Ascending aorta (tissue), 2 donors: ENCODE measurements around the gene SERINC1. TPM values are rescaled to one million over a fixed set of nuclear protein-coding genes. Genes with fewer than 3 reads are reported as not detected.

ENCODE experiments used
- DNase-seq, 2 donors: peaks; one replicate each; pipeline ENCODE4 v3.0.0-alpha.2; 2019; ENCODE audit warnings: low spot score in 2 of 2
- H3K27ac ChIP-seq, 2 donors: fragments of 200-600 bp; sonication (generic); one replicate each; pipeline ENCODE4 v1.5.1; 2016 to 2017; ENCODE audit warnings: mild to moderate bottlenecking in 1 of 2
- H3K27me3 ChIP-seq: fragments of 200-600 bp; sonication (generic); one replicate; pipeline ENCODE4 v1.5.1; 2017
- H3K36me3 ChIP-seq, 2 donors: fragments of 200-600 bp; sonication (generic); one replicate each; pipeline ENCODE4 v1.5.1; 2016
- H3K4me1 ChIP-seq, 2 donors: fragments of 200-600 bp; sonication (generic); one replicate each; pipeline ENCODE4 v1.5.1; 2016 to 2017; ENCODE audit warnings: mild to moderate bottlenecking in 1 of 2
- H3K4me3 ChIP-seq, 2 donors: fragments of 200-600 bp; sonication (generic); one replicate each; pipeline ENCODE4 v1.5.1; 2016 to 2017; ENCODE audit warnings: mild to moderate bottlenecking in 1 of 2
- H3K9me3 ChIP-seq, 2 donors: fragments of 200-600 bp; sonication (generic); one replicate each; pipeline ENCODE4 v1.5.1; 2016
- intact Hi-C: fragments of 100-400 bp; cut with DNase I; formaldehyde crosslinking; loops from one replicate; pipeline ENCODE4 v1.15.1; 2023
- total RNA-seq: library from RNA; depleted of rRNA; stranded (reverse); fragments of >200 nt; gene quantifications from one replicate; pipeline ENCODE4 v1.1.0, GENCODE V29; 2016
- TF ChIP-seq, protein P1 (sequence below), 3 experiments: fragments of 200-600 bp in 2 of 3; fragments of 450-650 bp in 1 of 3; sonication (generic) in 2 of 3; IDR thresholded peaks; one replicate each; pipeline ENCODE4 v1.5.1; 2016 to 2019; ENCODE audit warnings: antibody characterized with exemption in 3 of 3, mild to moderate bottlenecking in 1 of 3, moderate library complexity in 1 of 3

SERINC1 gene
- total RNA-seq, 1 donor from 2014 or later, result 72.6 TPM

GRCh38 chr6:122422614-122423267 lies 48.9 kb downstream of the SERINC1 start:
- H3K27ac ChIP-seq, result no peak overlapping the region
- intact Hi-C loops, result no loop called here
- no peaks in the 10 kb centered on the region for H3K4me1 ChIP-seq
- no peak overlapping the region for H3K4me3 ChIP-seq
- no peaks in the 10 kb centered on the region for H3K27me3 ChIP-seq
- TF ChIP-seq, protein P1, sequence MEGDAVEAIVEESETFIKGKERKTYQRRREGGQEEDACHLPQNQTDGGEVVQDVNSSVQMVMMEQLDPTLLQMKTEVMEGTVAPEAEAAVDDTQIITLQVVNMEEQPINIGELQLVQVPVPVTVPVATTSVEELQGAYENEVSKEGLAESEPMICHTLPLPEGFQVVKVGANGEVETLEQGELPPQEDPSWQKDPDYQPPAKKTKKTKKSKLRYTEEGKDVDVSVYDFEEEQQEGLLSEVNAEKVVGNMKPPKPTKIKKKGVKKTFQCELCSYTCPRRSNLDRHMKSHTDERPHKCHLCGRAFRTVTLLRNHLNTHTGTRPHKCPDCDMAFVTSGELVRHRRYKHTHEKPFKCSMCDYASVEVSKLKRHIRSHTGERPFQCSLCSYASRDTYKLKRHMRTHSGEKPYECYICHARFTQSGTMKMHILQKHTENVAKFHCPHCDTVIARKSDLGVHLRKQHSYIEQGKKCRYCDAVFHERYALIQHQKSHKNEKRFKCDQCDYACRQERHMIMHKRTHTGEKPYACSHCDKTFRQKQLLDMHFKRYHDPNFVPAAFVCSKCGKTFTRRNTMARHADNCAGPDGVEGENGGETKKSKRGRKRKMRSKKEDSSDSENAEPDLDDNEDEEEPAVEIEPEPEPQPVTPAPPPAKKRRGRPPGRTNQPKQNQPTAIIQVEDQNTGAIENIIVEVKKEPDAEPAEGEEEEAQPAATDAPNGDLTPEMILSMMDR (IDR thresholded peaks at IDR 0.05), result no peak
- peaks cover 32 to 41% of the 10 kb centered on the region in 2 donors for H3K36me3 ChIP-seq
- no peaks in the 10 kb centered on the region for H3K9me3 ChIP-seq
- no peak for DNase-seq

DNA sequence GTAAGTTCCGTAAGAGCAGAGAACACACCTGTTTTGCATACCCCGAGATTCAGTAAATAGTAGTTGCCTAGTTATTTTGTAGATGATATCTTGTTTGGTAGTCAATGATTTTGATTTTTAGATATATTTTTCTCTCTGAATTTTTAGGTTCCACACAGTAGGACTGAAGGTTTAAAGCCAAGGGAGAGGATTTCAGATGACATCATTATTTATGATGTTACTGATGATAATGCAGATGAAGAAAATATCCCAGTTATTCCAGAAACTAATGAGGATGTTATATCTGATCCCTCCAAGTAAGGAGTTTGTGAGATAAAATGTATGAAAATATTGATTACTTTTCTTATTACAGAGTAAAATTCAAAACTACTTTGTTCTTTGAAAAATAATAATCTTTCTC lies 49.6 kb downstream of the SERINC1 start:
- peaks cover 32 to 37% of the 10 kb centered on the region in 2 donors for H3K36me3 ChIP-seq
- intact Hi-C loops, result no loop called here
- no peak for DNase-seq
- no peaks in the 10 kb centered on the region for H3K4me1 ChIP-seq
- H3K27ac ChIP-seq, result no peak overlapping the region
- H3K27me3 ChIP-seq, result no peaks in the 10 kb centered on the region
- TF ChIP-seq, protein P1 (IDR thresholded peaks at IDR 0.05), result no peak
- no peak overlapping the region for H3K4me3 ChIP-seq
- H3K9me3 ChIP-seq, result no peaks in the 10 kb centered on the region

DNA sequence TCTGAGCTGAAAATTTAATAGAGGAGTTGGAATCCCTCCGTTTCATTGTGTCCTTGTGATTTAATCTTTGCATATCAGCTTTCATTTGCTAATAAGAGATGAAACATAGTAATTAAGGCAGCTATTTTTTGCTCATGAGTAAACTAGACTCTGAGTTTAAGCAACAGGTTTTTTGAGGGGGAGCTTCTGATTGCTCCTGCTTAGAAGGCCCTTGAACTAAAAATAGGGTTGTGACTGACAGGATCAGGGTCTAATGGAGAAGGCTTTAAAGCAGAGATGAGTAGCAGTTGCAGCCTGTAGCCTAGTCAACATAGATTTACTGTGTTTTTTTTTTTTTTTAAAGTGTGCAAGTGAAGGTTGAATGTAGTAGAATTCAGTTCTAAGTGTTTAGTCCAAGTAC lies 54.8 kb downstream of the SERINC1 start:
- Histone ChIP-seq H3K27me3 (no peaks in the 10 kb centered on the region), H3K9me3 (no peaks in the 10 kb centered on the region), H3K4me1 (no peaks in the 10 kb centered on the region), H3K27ac (no peak overlapping the region), H3K4me3 (no peak overlapping the region), H3K36me3 (peaks cover 10 to 23% of the 10 kb centered on the region in 2 donors)
- no peak for DNase-seq
- TF ChIP-seq, protein P1 (IDR thresholded peaks at IDR 0.05), result no peak
- intact Hi-C loops, result no loop called here

DNA sequence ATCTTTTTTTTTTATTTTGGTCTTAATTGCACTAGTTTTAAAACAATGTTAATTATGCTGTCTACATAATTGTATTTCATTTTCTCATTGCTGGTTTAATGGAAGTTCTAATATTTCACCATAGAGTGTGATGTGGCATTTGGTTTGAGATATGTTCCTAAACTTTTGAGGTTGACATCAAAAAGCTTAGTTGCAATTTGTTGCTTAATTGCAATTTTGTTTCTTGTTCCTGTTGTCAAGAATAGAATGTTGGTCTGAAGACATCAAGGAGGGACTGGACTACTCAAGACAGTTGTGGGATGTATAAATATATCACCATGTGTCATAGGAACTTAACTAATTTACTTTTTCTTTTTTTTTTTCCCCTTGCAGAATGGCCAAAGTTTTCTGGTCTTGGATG lies 59.6 kb downstream of the SERINC1 start:
- no peaks in the 10 kb centered on the region for H3K4me1 ChIP-seq
- intact Hi-C loops, result no loop called here
- H3K27ac ChIP-seq, result no peak overlapping the region
- peaks cover 4 to 11% of the 10 kb centered on the region in 2 donors for H3K36me3 ChIP-seq
- H3K4me3 ChIP-seq, result no peak overlapping the region
- no peaks in the 10 kb centered on the region for H3K27me3 ChIP-seq
- DNase-seq, result no peak
- TF ChIP-seq, protein P1 (IDR thresholded peaks at IDR 0.05), result no peak
- H3K9me3 ChIP-seq, result no peaks in the 10 kb centered on the region

DNA sequence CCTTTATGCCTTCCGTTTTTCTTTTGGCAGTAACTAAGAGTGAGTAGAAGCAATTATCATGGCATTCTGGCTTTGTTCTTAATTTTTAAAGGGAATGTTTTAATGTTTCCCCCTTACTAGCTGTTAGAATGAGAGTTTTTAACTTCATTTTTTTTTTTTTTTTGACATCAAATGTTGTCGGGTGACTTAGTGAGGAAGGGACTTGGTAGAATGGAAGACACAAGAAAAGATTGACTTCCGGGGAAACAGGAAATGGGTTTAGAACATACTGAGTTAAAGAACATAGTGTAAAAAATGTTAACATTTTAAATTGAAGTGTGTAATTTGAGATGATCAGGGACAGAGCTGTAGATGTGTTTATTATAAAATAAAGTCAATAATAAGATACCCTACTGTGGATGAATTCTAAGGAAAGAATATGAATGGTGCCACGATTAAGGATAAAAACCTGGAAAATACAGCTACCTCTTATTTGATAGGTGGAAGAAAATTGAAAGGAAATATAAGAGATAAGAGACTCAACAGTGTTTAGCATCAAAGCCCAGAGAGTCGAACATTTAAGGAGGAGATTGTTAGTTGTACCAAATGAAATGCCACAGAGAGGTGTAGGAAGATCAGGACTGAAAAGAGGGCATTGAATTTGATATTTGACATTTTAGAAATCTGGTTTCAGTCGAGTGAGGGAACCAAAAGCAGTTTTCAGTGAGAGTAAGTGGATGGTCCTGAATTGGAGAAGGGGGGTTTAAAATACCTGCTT lies 62.7 kb downstream of the SERINC1 start:
- TF ChIP-seq, protein P1 (IDR thresholded peaks at IDR 0.05), result no peak
- Histone ChIP-seq H3K4me1 (no peaks in the 10 kb centered on the region), H3K27ac (no peak overlapping the region), H3K9me3 (no peaks in the 10 kb centered on the region), H3K36me3 (peaks cover 4 to 7% of the 10 kb centered on the region in 2 donors), H3K4me3 (no peak overlapping the region), H3K27me3 (no peaks in the 10 kb centered on the region)
- DNase-seq, result no peak
- intact Hi-C loops, result loop anchor here (10.0 kb wide), 1 partner anchor 1074 kb away; the partner anchor contains the start of gene TBC1D32
